Measurements from ENCODE around the gene MAML1. TPM values are rescaled to one million over a fixed set of nuclear protein-coding genes. Genes with fewer than 3 reads are reported as not detected.

The MAML1 gene
- total RNA-seq (2022; extraction: Qiagen RNA extraction): 15.5 to 19.3 TPM (median 18.2 TPM) in 5 replicates

GRCh38 chr5:179732412-179732917, at the start of gene MAML1:
TSS of gene MAML1 (plus strand) at chr5:179732822. CDS start at chr5:179733113, 291 bp downstream.

GRCh38 chr5:179698935-179699615, 33.5 kb upstream of the MAML1 start, which contains the start of gene CANX:
TSS of gene CANX (plus strand) at chr5:179698967. CDS start at chr5:179705682, 6,715 bp downstream.

GRCh38 chr5:179793468-179794139, 61.0 kb downstream of the MAML1 start, which contains the start of gene LTC4S:
TSS of gene LTC4S (plus strand) at chr5:179793986. CDS start at chr5:179794081, 95 bp downstream.

GRCh38 chr5:179806250-179807048, 73.8 kb downstream of the MAML1 start, which contains the start of gene MGAT4B:
TSS of gene MGAT4B (minus strand) at chr5:179806866. CDS start at chr5:179806583, 283 bp downstream.

GRCh38 chr5:179820483-179821297, 88.1 kb downstream of the MAML1 start, which contains the start of gene SQSTM1:
TSS of gene SQSTM1 (plus strand) at chr5:179820905. CDS start at chr5:179820937, 32 bp downstream.

Other genes with a start within 250 kb of the MAML1 start
- 26.2 to 29.0 TPM (median 27.6 TPM) in 5 replicates for gene RUFY1, start 182.3 kb upstream of the MAML1 start, total RNA-seq (2022; extraction: Qiagen RNA extraction)
- gene HNRNPH1, start 109.2 kb upstream of the MAML1 start, total RNA-seq (2022; extraction: Qiagen RNA extraction): 414 to 770 TPM (median 466 TPM) in 5 replicates
- gene CBY3, start 51.8 kb upstream of the MAML1 start, total RNA-seq (2022; extraction: Qiagen RNA extraction): not detected in 5 replicates
- 311 to 445 TPM (median 348 TPM) in 5 replicates for gene CANX, start 33.9 kb upstream of the MAML1 start, total RNA-seq (2022; extraction: Qiagen RNA extraction)
- gene LTC4S, start 61.2 kb downstream of the MAML1 start, total RNA-seq (2022; extraction: Qiagen RNA extraction): 0.31 TPM in 1 of 5 replicates, not detected in the others
- 184 to 220 TPM (median 202 TPM) in 5 replicates for gene MGAT4B, start 74.0 kb downstream of the MAML1 start, total RNA-seq (2022; extraction: Qiagen RNA extraction)
- gene SQSTM1, start 88.1 kb downstream of the MAML1 start, total RNA-seq (2022; extraction: Qiagen RNA extraction): 717 to 1,307 TPM (median 840 TPM) in 5 replicates
- gene MRNIP, start 126.0 kb downstream of the MAML1 start, total RNA-seq (2022; extraction: Qiagen RNA extraction): 17.0 to 21.1 TPM (median 19.3 TPM) in 5 replicates
- gene TBC1D9B, start 175.1 kb downstream of the MAML1 start, total RNA-seq (2022; extraction: Qiagen RNA extraction): 60.0 to 66.0 TPM (median 63.4 TPM) in 5 replicates

Data from A549 treated with Hydrocortisone at 1 μM for 4 hours (cell line).